SK-N-SH (cell line): ENCODE measurements around the gene CIDEB. TPM values are rescaled to one million over a fixed set of nuclear protein-coding genes. Genes with fewer than 3 reads are reported as not detected.

Experiments used
- CTCF ChIA-PET: fragments of 300-600, 350-600 bp; formaldehyde crosslinking; extraction: SDS; loops from one replicate; lab custom pipeline; 2021; lab: Yijun Ruan, JAX
- POLR2A ChIA-PET: fragments of 350-600 bp; sonication (Branson Sonifier 250); formaldehyde crosslinking; extraction: SDS; loops from one replicate; lab custom pipeline; 2020; ENCODE audit warnings: antibody characterized with exemption, inconsistent platforms; lab: Yijun Ruan, JAX
- DNase-seq: peaks from one replicate; pipeline ENCODE4 v3.0.0; 2012
- H2AFZ ChIP-seq: fragments of 200-600 bp; sonication (generic); 2 replicates; pipeline ENCODE4 v1.8.1; 2016; ENCODE audit warnings: antibody characterized with exemption, mild to moderate bottlenecking, low read depth
- H3F3A ChIP-seq: fragments of 200-600 bp; sonication (generic); replicated peaks from 2 replicates; pipeline ENCODE3; 2016; ENCODE audit warnings: antibody characterized with exemption, mild to moderate bottlenecking; ENCODE audit not compliant: insufficient read depth
- H3K27ac ChIP-seq, 2 experiments: fragments of 200-500 bp in 1 of 2; fragments of 200-600 bp in 1 of 2; sonication (Bioruptor generic) in 1 of 2; sonication (generic), shearing (Covaris generic) in 1 of 2; 2 replicates each; pipeline versions ENCODE4 v1.5.1 to v1.6.1; 2014 to 2016; ENCODE audit warnings: low read depth in 2 of 2, inconsistent platforms in 1 of 2, low read length in 1 of 2, mild to moderate bottlenecking in 1 of 2, mixed read lengths in 1 of 2
- H3K27me3 ChIP-seq: fragments of 200-600 bp; sonication (generic), shearing (Covaris generic); 2 replicates; pipeline ENCODE4 v1.6.1; 2016; ENCODE audit warnings: mixed run types; ENCODE audit not compliant: insufficient read depth
- H3K36me3 ChIP-seq, 2 experiments: fragments of 200-500 bp in 1 of 2; fragments of 200-600 bp in 1 of 2; sonication (Bioruptor generic) in 1 of 2; sonication (generic) in 1 of 2; replicated peaks in 1 of 2; 2 replicates each; pipeline versions ENCODE3 to v1.5.1; 2014 to 2016; ENCODE audit warnings: low read length in 1 of 2, mild to moderate bottlenecking in 1 of 2; ENCODE audit not compliant: insufficient read depth in 2 of 2, control insufficient read depth in 1 of 2
- H3K4me1 ChIP-seq, 2 experiments: fragments of 200-500 bp in 1 of 2; fragments of 200-600 bp in 1 of 2; sonication (Bioruptor generic) in 1 of 2; sonication (generic), shearing (Covaris generic) in 1 of 2; 2 replicates each; pipeline versions ENCODE4 v1.5.1 to v1.6.1; 2014 to 2016; ENCODE audit warnings: low read depth in 1 of 2, low read length in 1 of 2, mixed run types in 1 of 2; ENCODE audit not compliant: insufficient read depth in 2 of 2, control insufficient read depth in 1 of 2
- H3K4me2 ChIP-seq: fragments of 200-600 bp; sonication (generic), shearing (Covaris generic); 2 replicates; pipeline ENCODE4 v1.6.1; 2017; ENCODE audit warnings: mixed run types
- H3K4me3 ChIP-seq, 2 experiments: fragments of 200-500 bp in 1 of 2; fragments of 200-600 bp in 1 of 2; sonication (Bioruptor generic) in 1 of 2; sonication (generic), shearing (Covaris generic) in 1 of 2; 2 replicates each; pipeline versions ENCODE4 v1.5.1 to v1.8.1; 2014 to 2016; ENCODE audit warnings: low read depth in 2 of 2, inconsistent platforms in 1 of 2, low read length in 1 of 2, mild to moderate bottlenecking in 1 of 2, mixed read lengths in 1 of 2, moderate library complexity in 1 of 2
- H3K79me2 ChIP-seq: fragments of 200-600 bp; sonication (generic); 2 replicates; pipeline ENCODE4 v1.8.1; 2017; ENCODE audit warnings: mild to moderate bottlenecking; ENCODE audit not compliant: insufficient read depth
- H3K9ac ChIP-seq: fragments of 200-600 bp; sonication (generic); 2 replicates; pipeline ENCODE4 v1.6.1; 2017; ENCODE audit warnings: mixed run types
- H3K9me2 ChIP-seq: fragments of 200-600 bp; sonication (generic); 2 replicates; pipeline ENCODE4 v1.6.1; 2017; ENCODE audit warnings: mixed run types
- H3K9me3 ChIP-seq: fragments of 200-600 bp; sonication (generic); 2 replicates; pipeline ENCODE4 v1.6.1; 2017; ENCODE audit warnings: mixed run types, mild to moderate bottlenecking, moderate library complexity
- H4K20me1 ChIP-seq: fragments of 200-600 bp; sonication (generic); 2 replicates; pipeline ENCODE4 v1.6.1; 2017; ENCODE audit warnings: mild to moderate bottlenecking, mixed run types; ENCODE audit not compliant: insufficient read depth
- CHD2 ChIP-seq: fragments of 150-350 bp; IDR thresholded peaks from 2 replicates; pipeline ENCODE4 v1.6.1; 2018; ENCODE audit warnings: low read length; ENCODE audit not compliant: partially characterized antibody
- ELF1 ChIP-seq: IDR thresholded peaks from 2 replicates; pipeline ENCODE4 v1.4.0; 2012
- EZH2phosphoT487 ChIP-seq: fragments of 200-600 bp; sonication (generic); IDR thresholded peaks from 2 replicates; pipeline ENCODE4 v1.6.1; 2017; ENCODE audit warnings: low read depth, mixed run types, mild to moderate bottlenecking, antibody characterized with exemption, moderate library complexity, borderline replicate concordance
- FOSL2 ChIP-seq: IDR thresholded peaks from 2 replicates; pipeline ENCODE4 v1.4.0; 2012; ENCODE audit warnings: low read depth, mild to moderate bottlenecking, moderate library complexity, borderline replicate concordance
- FOXM1 ChIP-seq: IDR thresholded peaks from 2 replicates; pipeline ENCODE4 v1.4.0; 2012; ENCODE audit warnings: low read depth, mild to moderate bottlenecking
- JUND ChIP-seq: IDR thresholded peaks from 2 replicates; pipeline ENCODE4 v1.4.0; 2012
- MEF2A ChIP-seq: IDR thresholded peaks from 2 replicates; pipeline ENCODE4 v1.4.0; 2012; ENCODE audit warnings: low read depth, borderline replicate concordance
- MXI1 ChIP-seq: IDR thresholded peaks from 2 replicates; pipeline ENCODE4 v1.6.1; 2012; ENCODE audit warnings: mild to moderate bottlenecking, low read depth, low read length, improper control_type of control experiment
- PBX3 ChIP-seq: IDR thresholded peaks from 2 replicates; pipeline ENCODE4; 2012
- POLR2AphosphoS5 ChIP-seq: IDR thresholded peaks from 2 replicates; pipeline ENCODE4 v1.6.1; 2012; ENCODE audit warnings: low read depth, low read length
- REST ChIP-seq: IDR thresholded peaks from 2 replicates; pipeline ENCODE4 v1.6.1; 2012; ENCODE audit warnings: mild to moderate bottlenecking, low read depth, low read length, moderate library complexity
- TEAD4 ChIP-seq: IDR thresholded peaks from 2 replicates; pipeline ENCODE4 v1.4.0; 2012; ENCODE audit warnings: mild to moderate bottlenecking, borderline replicate concordance; ENCODE audit not compliant: insufficient read depth
- USF2 ChIP-seq: fragments of 150-350 bp; IDR thresholded peaks from 2 replicates; pipeline ENCODE4 v1.6.1; 2017; ENCODE audit warnings: antibody characterized with exemption, low read length, low read depth, borderline replicate concordance
- ZBTB33 ChIP-seq: IDR thresholded peaks from 2 replicates; pipeline ENCODE4 v1.4.0; 2012; ENCODE audit warnings: low read depth, borderline replicate concordance
- WGBS: methylation state at CpG from one replicate; pipeline ENCODE4 v1.1.6; 2017; ENCODE audit warnings: low lambda C conversion rate; 5-methylcytosine and 5-hydroxymethylcytosine counted together
- polyA plus RNA-seq, 3 experiments: library from polyadenylated mRNA; depleted of rRNA; stranded (reverse); fragments of >200 nt; gene quantifications; 2 replicates each; pipeline ENCODE4 v1.2.3, GENCODE V29; 2012

The CIDEB gene
- polyA plus RNA-seq, 1 of the 3 experiments (the other 2 are of a cell fraction): 0.05 TPM

- POLR2A ChIA-PET: no interaction called here
Observed at GRCh38 chr14:24347134-24347533, 39.4 kb upstream of the CIDEB start.

GRCh38 chr14:24343795-24344660 lies 36.3 kb upstream of the CIDEB start:
- H3K9me2 ChIP-seq: no peaks in the 10 kb centered on the region
- H2AFZ ChIP-seq: no peak overlapping the region
- no peak overlapping the region for H3K4me2 ChIP-seq
- H3K27me3 ChIP-seq: peaks cover 81% of the 10 kb centered on the region
- no peaks in the 10 kb centered on the region for H4K20me1 ChIP-seq
- H3K4me1 ChIP-seq: no peaks in the 10 kb centered on the region
- no peak overlapping the region for H3K4me3 ChIP-seq
- H3F3A ChIP-seq: no peaks in the 10 kb centered on the region
- ChIA-PET CTCF (interaction anchor here (1.0 to 5.6 kb wide), 8 partner anchors 9 to 92 kb away, joined by 3 to 98 read pairs (median 14); partner anchors contain the start of genes ADCY4 and CIDEB), POLR2A (no interaction called here)
- H3K9me3 ChIP-seq: no peaks in the 10 kb centered on the region
- H3K27ac ChIP-seq: no peak overlapping the region
- WGBS: 35% methylated on average over 7 of the region's 7 CpGs
- H3K36me3 ChIP-seq: no peaks in the 10 kb centered on the region
- no peak for TF ChIP-seq MEF2A
- no peak for TF ChIP-seq ELF1
- no peak for TF ChIP-seq REST
- no peak for TF ChIP-seq MXI1
- no peak for TF ChIP-seq ZBTB33
- no peak for TF ChIP-seq CHD2
- TF ChIP-seq POLR2AphosphoS5: no peak
- TF ChIP-seq EZH2phosphoT487: no peak
- TF ChIP-seq PBX3: no peak
- H3K79me2 ChIP-seq: no peaks in the 10 kb centered on the region
- H3K9ac ChIP-seq: no peak overlapping the region
- no peak for DNase-seq

More at GRCh38 chr14:24347134-24347533, 39.4 kb upstream of the CIDEB start:
- Histone ChIP-seq H3K9ac (no peak overlapping the region), H2AFZ (no peak overlapping the region), H3K4me2 (no peak overlapping the region), H3K9me2 (no peaks in the 10 kb centered on the region), H3K36me3 (no peaks in the 10 kb centered on the region), H3F3A (no peaks in the 10 kb centered on the region), H3K79me2 (no peaks in the 10 kb centered on the region), H3K4me3 (no peak overlapping the region), H4K20me1 (no peaks in the 10 kb centered on the region), H3K4me1 (no peaks in the 10 kb centered on the region; a peak in 1 of 4 replicates), H3K9me3 (no peaks in the 10 kb centered on the region), H3K27me3 (peaks cover 82% of the 10 kb centered on the region), H3K27ac (no peak overlapping the region)
- TF ChIP-seq USF2 (no peak), TEAD4 (no peak), FOXM1 (no peak), JUND (no peak), FOSL2 (no peak)
- 0% methylated on average over 1 of the region's 1 CpG for WGBS
- CTCF ChIA-PET: interaction anchor here (0.7 to 5.6 kb wide), 6 partner anchors 10 to 89 kb away, joined by 3 to 98 read pairs (median 26); partner anchors contain the start of gene ADCY4
- no peak for DNase-seq
